GM23338 (cell line): ENCODE results near the gene ALDH1A2.

Experiments
- CREB1 ChIP-seq: fragments of 250-450 bp; sonication (Bioruptor Pico); IDR thresholded peaks from 2 replicates; pipeline ENCODE4 v1.5.0; 2020; ENCODE audit warnings: low read depth, mild to moderate bottlenecking, moderate library complexity
- CTCF ChIP-seq, 2 experiments: fragments of 200-600 bp in 1 of 2; sonication (generic) in 1 of 2; conservative IDR thresholded peaks; 2 replicates each; pipeline versions ENCODE4 v1.5.1 to v1.6.1; 2016 to 2017; ENCODE audit warnings: antibody characterized with exemption in 2 of 2, low read depth in 2 of 2, mild to moderate bottlenecking in 2 of 2, moderate library complexity in 1 of 2
- ETS1 ChIP-seq: IDR thresholded peaks from 2 replicates; pipeline ENCODE4 v1.6.1; 2016; ENCODE audit warnings: antibody characterized with exemption
- EZH2 ChIP-seq: fragments of 200-600 bp; sonication (generic); IDR thresholded peaks from one replicate; pipeline ENCODE4 v1.8.0; 2017; ENCODE audit warnings: antibody characterized with exemption, mild to moderate bottlenecking, low read depth; ENCODE audit not compliant: unreplicated experiment
- EZH2phosphoT487 ChIP-seq: fragments of 200-600 bp; sonication (generic); IDR thresholded peaks from one replicate; pipeline ENCODE4 v1.8.1; 2018; ENCODE audit warnings: antibody characterized with exemption; ENCODE audit not compliant: unreplicated experiment
- JUNB ChIP-seq: IDR thresholded peaks from one replicate; pipeline ENCODE4 v1.6.1; 2016; ENCODE audit warnings: antibody characterized with exemption; ENCODE audit not compliant: unreplicated experiment
- NANOG ChIP-seq: IDR thresholded peaks from 2 replicates; pipeline ENCODE4 v1.6.1; 2016; ENCODE audit warnings: antibody characterized with exemption, borderline replicate concordance
- POLR2AphosphoS5 ChIP-seq: IDR thresholded peaks from 2 replicates; pipeline ENCODE4 v1.6.1; 2016; ENCODE audit warnings: antibody characterized with exemption, low read depth
- REST ChIP-seq: IDR thresholded peaks from one replicate; pipeline ENCODE4 v1.6.1; 2018; ENCODE audit warnings: antibody characterized with exemption; ENCODE audit not compliant: unreplicated experiment
- STAT1 ChIP-seq: IDR thresholded peaks from one replicate; pipeline ENCODE4 v1.6.1; 2016; ENCODE audit warnings: antibody characterized with exemption; ENCODE audit not compliant: unreplicated experiment
- ZNF114 ChIP-seq: fragments of 250-450 bp; sonication (Bioruptor Pico); IDR thresholded peaks from 2 replicates; pipeline ENCODE4 v1.5.0; 2020; ENCODE audit warnings: mild to moderate bottlenecking, moderate library complexity
- ZNF331 ChIP-seq: fragments of 250-450 bp; sonication (Bioruptor Pico); IDR thresholded peaks from 2 replicates; pipeline ENCODE4 v1.5.0; 2020; ENCODE audit warnings: low read depth, mild to moderate bottlenecking, moderate library complexity
- ZNF462 ChIP-seq: fragments of 250-450 bp; sonication (Bioruptor Pico); IDR thresholded peaks from 2 replicates; pipeline ENCODE4 v1.5.0; 2020; ENCODE audit warnings: mild to moderate bottlenecking, moderate library complexity

GRCh38 chr15:58044551-58044950 lies 21.0 kb downstream of the ALDH1A2 start:
- TF ChIP-seq CTCF (conservative IDR thresholded peaks at IDR 0.05; ENCODE audit: low read depth in 2 of 2) (no peak), POLR2AphosphoS5 (no peak), REST (no peak), JUNB (no peak), EZH2 (no peak), EZH2phosphoT487 (no peak), CREB1 (CRISPR knock-in tag) (no peak), NANOG (no peak), ETS1 (no peak), STAT1 (no peak), ZNF114 (CRISPR knock-in tag) (no peak), ZNF331 (CRISPR knock-in tag) (no peak), ZNF462 (no peak)
